H1 (cell line): Measurements from ENCODE around the gene TDP1. TPM values are rescaled to one million over a fixed set of nuclear protein-coding genes. Genes with fewer than 3 reads are reported as not detected.
A peak's percentile ranks its signal among the peaks of the same experiment; 100 is the strongest.

ENCODE experiments used
- CTCF ChIA-PET: fragments of 300-600 bp; sonication (Branson Sonifier 250); formaldehyde crosslinking; loops from one replicate; lab custom pipeline; 2021; ENCODE audit not compliant: partially characterized antibody; lab: Charles Lee
- POLR2A ChIA-PET: fragments of 300-600 bp; sonication (Branson Sonifier 250); formaldehyde crosslinking; loops from one replicate; lab custom pipeline; 2021; ENCODE audit warnings: inconsistent platforms; ENCODE audit not compliant: partially characterized antibody; lab: Charles Lee
- DNase-seq, 2 experiments: peaks; one replicate each; pipeline versions ENCODE4 v3.0.0 to v3.0.0-alpha.2; 2010 to 2022; ENCODE audit warnings: low spot score in 2 of 2, low read depth in 1 of 2, mixed read lengths in 1 of 2
- FAIRE-seq: peaks from 2 replicates; lab custom pipeline; 2011; peaks lifted over from hg19 to GRCh38; lab: Jason Lieb, UNC
- H2AFZ ChIP-seq: 2 replicates; pipeline ENCODE4 v1.8.1; 2012; ENCODE audit warnings: low read length, inconsistent platforms
- H2AK5ac ChIP-seq: 2 replicates; pipeline ENCODE4 v1.6.1; 2013; ENCODE audit warnings: low read depth, low read length
- H2BK120ac ChIP-seq: replicated peaks from 2 replicates; pipeline ENCODE3; 2013; ENCODE audit warnings: low read depth, low read length, inconsistent platforms
- H2BK12ac ChIP-seq: 2 replicates; pipeline ENCODE4 v1.6.1; 2013; ENCODE audit warnings: low read depth, low read length
- H2BK15ac ChIP-seq: 2 replicates; pipeline ENCODE4 v1.6.1; 2013; ENCODE audit warnings: low read length
- H2BK20ac ChIP-seq: 2 replicates; pipeline ENCODE4 v1.6.1; 2013; ENCODE audit warnings: low read length
- H2BK5ac ChIP-seq: 2 replicates; pipeline ENCODE4 v1.6.1; 2013; ENCODE audit warnings: low read depth, low read length
- H3K14ac ChIP-seq: 2 replicates; pipeline ENCODE4 v1.6.1; 2013; ENCODE audit warnings: inconsistent platforms; ENCODE audit not compliant: insufficient read length
- H3K18ac ChIP-seq: 2 replicates; pipeline ENCODE4 v1.6.1; 2013; ENCODE audit warnings: low read length; ENCODE audit errors: extremely low read depth
- H3K23ac ChIP-seq: 2 replicates; pipeline ENCODE4 v1.6.1; 2013; ENCODE audit warnings: inconsistent platforms; ENCODE audit not compliant: insufficient read length
- H3K23me2 ChIP-seq: 2 replicates; pipeline ENCODE4 v1.6.1; 2013; ENCODE audit warnings: low read depth, low read length
- H3K27ac ChIP-seq: 2 replicates; pipeline ENCODE4 v1.6.1; 2011; ENCODE audit warnings: low read depth, low read length, inconsistent platforms
- H3K27me3 ChIP-seq, 4 experiments: replicated peaks in 1 of 4; 1 replicate in 1 of 4; 2 replicates in 3 of 4; pipeline versions ENCODE4 v1.6.1 to v1.8.1; 2011 to 2013; ENCODE audit warnings: low read length in 3 of 4, mild to moderate bottlenecking in 3 of 4, inconsistent platforms in 2 of 4, mixed read lengths in 2 of 4, moderate library complexity in 1 of 4; ENCODE audit not compliant: control insufficient read depth in 3 of 4, insufficient read depth in 3 of 4; ENCODE audit errors: extremely low read depth in 1 of 4
- H3K36me3 ChIP-seq, 4 experiments: 2 replicates each; pipeline versions ENCODE4 v1.6.1 to v1.8.1; 2011 to 2013; ENCODE audit warnings: mild to moderate bottlenecking in 4 of 4, low read length in 3 of 4, moderate library complexity in 2 of 4, control low read depth in 1 of 4, inconsistent platforms in 1 of 4; ENCODE audit not compliant: insufficient read depth in 4 of 4, control insufficient read depth in 2 of 4
- H3K4ac ChIP-seq: replicated peaks from 2 replicates; pipeline ENCODE3; 2013; ENCODE audit warnings: low read length, low read depth, mixed read lengths, inconsistent platforms; ENCODE audit not compliant: insufficient read length
- H3K4me1 ChIP-seq, 4 experiments: replicated peaks in 1 of 4; 1 replicate in 1 of 4; 2 replicates in 3 of 4; pipeline versions ENCODE4 v1.6.1 to v1.8.1; 2011 to 2013; ENCODE audit warnings: low read length in 3 of 4, inconsistent platforms in 2 of 4, mixed read lengths in 1 of 4; ENCODE audit not compliant: insufficient read depth in 4 of 4, control insufficient read depth in 3 of 4
- H3K4me2 ChIP-seq, 2 experiments: 2 replicates each; pipeline versions ENCODE4 v1.6.1 to v1.8.1; 2011 to 2013; ENCODE audit warnings: low read depth in 2 of 2, low read length in 2 of 2, control low read depth in 1 of 2, inconsistent platforms in 1 of 2, mild to moderate bottlenecking in 1 of 2; ENCODE audit not compliant: insufficient read depth in 1 of 2
- H3K4me3 ChIP-seq, 4 experiments: fragments of 200-600, 300-600 bp in 1 of 4; sonication (generic), shearing (Covaris generic), sonication (Bioruptor Twin) in 1 of 4; 2 replicates each; pipeline versions ENCODE4 v1.5.1 to v1.8.1; 2011 to 2016; ENCODE audit warnings: low read length in 4 of 4, low read depth in 3 of 4, control low read depth in 2 of 4, inconsistent platforms in 2 of 4, mild to moderate bottlenecking in 2 of 4, mixed read lengths in 1 of 4, moderate library complexity in 1 of 4; ENCODE audit not compliant: insufficient read depth in 2 of 4; ENCODE audit errors: extremely low read depth in 1 of 4
- H3K56ac ChIP-seq: replicated peaks from 2 replicates; pipeline ENCODE3; 2013; ENCODE audit warnings: low read depth, mild to moderate bottlenecking, mixed read lengths, low read length, inconsistent platforms; ENCODE audit not compliant: insufficient read length
- H3K79me1 ChIP-seq: 2 replicates; pipeline ENCODE4 v1.6.1; 2013; ENCODE audit warnings: low read depth, low read length, control low read depth
- H3K79me2 ChIP-seq, 2 experiments: 2 replicates each; pipeline versions ENCODE4 v1.6.1 to v1.8.1; 2012 to 2013; ENCODE audit warnings: low read length in 2 of 2, mild to moderate bottlenecking in 2 of 2, inconsistent platforms in 1 of 2; ENCODE audit not compliant: insufficient read depth in 2 of 2, control insufficient read depth in 1 of 2
- H3K9ac ChIP-seq, 4 experiments: replicated peaks in 1 of 4; 1 replicate in 1 of 4; 2 replicates in 3 of 4; pipeline versions ENCODE4 v1.6.1 to v1.8.1; 2011 to 2013; ENCODE audit warnings: low read depth in 3 of 4, low read length in 3 of 4, control low read depth in 2 of 4, mild to moderate bottlenecking in 2 of 4, moderate library complexity in 2 of 4, inconsistent platforms in 1 of 4; ENCODE audit errors: extremely low read depth in 1 of 4
- H3K9me3 ChIP-seq, 2 experiments: 2 replicates each; pipeline versions ENCODE4 v1.6.1 to v1.8.1; 2012 to 2013; ENCODE audit warnings: mild to moderate bottlenecking in 2 of 2, moderate library complexity in 2 of 2, control low read depth in 1 of 2, inconsistent platforms in 1 of 2, low read depth in 1 of 2, low read length in 1 of 2, mixed read lengths in 1 of 2; ENCODE audit not compliant: insufficient read depth in 2 of 2
- H4K20me1 ChIP-seq, 2 experiments: replicated peaks in 1 of 2; 2 replicates each; pipeline versions ENCODE3 to v1.8.1; 2011 to 2013; ENCODE audit warnings: inconsistent platforms in 2 of 2, low read length in 2 of 2, mild to moderate bottlenecking in 1 of 2; ENCODE audit not compliant: insufficient read depth in 2 of 2, control insufficient read depth in 1 of 2
- H4K5ac ChIP-seq: 2 replicates; pipeline ENCODE4 v1.6.1; 2013; ENCODE audit warnings: low read length, low read depth, mixed read lengths, inconsistent platforms; ENCODE audit not compliant: insufficient read length
- H4K8ac ChIP-seq: 2 replicates; pipeline ENCODE4 v1.8.0; 2013; ENCODE audit warnings: mild to moderate bottlenecking, moderate library complexity, low read length, inconsistent platforms; ENCODE audit not compliant: insufficient read depth; ENCODE audit errors: extremely low read depth
- H4K91ac ChIP-seq: replicated peaks from 2 replicates; pipeline ENCODE3; 2013; ENCODE audit warnings: low read length, mixed read lengths, inconsistent platforms; ENCODE audit not compliant: insufficient read length
- CHD2 ChIP-seq: IDR thresholded peaks from 2 replicates; pipeline ENCODE4 v1.6.1; 2012; ENCODE audit warnings: low read length, improper control_type of control experiment
- CTCF ChIP-seq, 3 experiments: IDR thresholded peaks; 1 replicate in 2 of 3; 2 replicates in 1 of 3; pipeline versions ENCODE4 v1.5.1 to v1.6.1; 2011; ENCODE audit warnings: low read length in 3 of 3, mild to moderate bottlenecking in 3 of 3, inconsistent platforms in 2 of 3, low read depth in 1 of 3, moderate library complexity in 1 of 3; ENCODE audit not compliant: insufficient read depth in 1 of 3; ENCODE audit errors: control extremely low read depth in 1 of 3
- JUND ChIP-seq: IDR thresholded peaks from 2 replicates; pipeline ENCODE4 v1.6.1; 2011; ENCODE audit warnings: mild to moderate bottlenecking, improper control_type of control experiment, low read length
- NANOG ChIP-seq: IDR thresholded peaks from 2 replicates; pipeline ENCODE4 v1.6.1; 2011; ENCODE audit warnings: low read length, low read depth, mild to moderate bottlenecking, inconsistent platforms; ENCODE audit not compliant: insufficient read depth, poor library complexity, severe bottlenecking
- WGBS, 2 experiments: shearing (Covaris generic) in 1 of 2; methylation state at CpG; one replicate each; pipeline versions ENCODE4 v1.1.6 to v1.1.7; 2013 to 2015; ENCODE audit warnings: low lambda C conversion rate in 2 of 2, mixed read lengths in 2 of 2, inconsistent platforms in 1 of 2, low coverage in 1 of 2, missing lambda C conversion rate in 1 of 2; ENCODE audit not compliant: insufficient replicate concordance in 2 of 2, insufficient coverage in 1 of 2, insufficient read length in 1 of 2; ENCODE audit errors: extremely low coverage in 1 of 2, missing lambda C conversion rate in 1 of 2; 5-methylcytosine and 5-hydroxymethylcytosine counted together
- polyA plus RNA-seq, 7 experiments: library from polyadenylated mRNA; depleted of rRNA in 3 of 7; stranded (reverse) in 5 of 7; unstranded in 2 of 7; fragments of >200 nt in 5 of 7; fragments of 200-250 nt in 2 of 7; gene quantifications; 1 replicate in 5 of 7; 2 replicates in 1 of 7; 4 replicates in 1 of 7; pipeline versions ENCODE4 v1.2.1 to v1.2.3, GENCODE V29; 2011 to 2013; ENCODE audit warnings: missing spikeins in 2 of 7, mixed read lengths in 2 of 7
- total RNA-seq: library from RNA; stranded (reverse); fragmentation: NEBNext Ultra II Directional; extraction: Animal tissue kit (Norgen Biotek cat#: 25700); gene quantifications from 2 replicates; pipeline ENCODE4 v1.2.1, GENCODE V29; 2021

TDP1 gene
- total and polyA plus RNA-seq, 2 of the 8 experiments (the other 6 are each of a cell fraction or from before 2014, with no cell fraction given): 32.2 to 69.9 TPM

GRCh38 chr14:89907655-89908054, 48.1 kb upstream of the TDP1 start:
- no peak overlapping the region for H3K18ac ChIP-seq
- no peaks in the 10 kb centered on the region; a peak in 1 of 7 replicates for H3K27me3 ChIP-seq
- 83% methylated on average over 4 of the region's 4 CpGs; no CpG with 5 or more reads in 1 of the 2 experiments for WGBS, 2 experiments
- TF ChIP-seq JUND (no peak), CTCF (IDR thresholded peaks at IDR 0.05; ENCODE audit: control extremely low read depth in 1 of 3, insufficient read depth in 1 of 3, low read depth in 1 of 3, low read length in 3 of 3) (peak in 1 of 3 experiments; percentile 9; a peak in 1 of 4 replicates), CHD2 (no peak), NANOG (no peak)
- no peaks in the 10 kb centered on the region for H3K79me2 ChIP-seq
- no peaks in the 10 kb centered on the region for H3K9me3 ChIP-seq
- no peak for FAIRE-seq
- no peak overlapping the region for H2BK15ac ChIP-seq
- no peak overlapping the region for H2BK20ac ChIP-seq
- H3K23ac ChIP-seq: no peak overlapping the region
- H3K4me1 ChIP-seq: peaks cover 4 to 12% (median 6%) of the 10 kb centered on the region in 4 experiments; a peak in 4 of 7 replicates
- ChIA-PET CTCF (interaction anchor here (0.5 kb wide), 1 partner anchor 304 kb away, joined by 3 read pairs; no protein-coding TSS in a partner anchor), POLR2A (no interaction called here)
- H3K4ac ChIP-seq: no peak overlapping the region
- no peak overlapping the region for H3K4me2 ChIP-seq
- H3K4me3 ChIP-seq: no peak overlapping the region
- H2BK120ac ChIP-seq: no peak overlapping the region
- H4K20me1 ChIP-seq: no peaks in the 10 kb centered on the region
- no peak overlapping the region for H3K56ac ChIP-seq
- no peak overlapping the region for H3K27ac ChIP-seq
- no peaks in the 10 kb centered on the region for H3K79me1 ChIP-seq
- H3K14ac ChIP-seq: no peak overlapping the region
- DNase-seq: no peak
- H3K23me2 ChIP-seq: no peaks in the 10 kb centered on the region; the same call in 1 of the 2 replicates
- H4K91ac ChIP-seq: no peak overlapping the region
- no peaks in the 10 kb centered on the region for H3K36me3 ChIP-seq
- no peak overlapping the region for H4K8ac ChIP-seq
- H2BK5ac ChIP-seq: no peak overlapping the region
- H2AFZ ChIP-seq: no peak overlapping the region
- no peak overlapping the region for H2AK5ac ChIP-seq
- H2BK12ac ChIP-seq: no peak overlapping the region
- H4K5ac ChIP-seq: no peak overlapping the region
- H3K9ac ChIP-seq: no peak overlapping the region
